HUES6 (cell line): ENCODE results near the gene GATA2.

Experiments used
- H3K27ac ChIP-seq: 2 replicates; pipeline ENCODE4 v1.7.0; 2013; ENCODE audit warnings: low read depth, mild to moderate bottlenecking, low read length, inconsistent platforms
- H3K27me3 ChIP-seq: 2 replicates; pipeline ENCODE4 v1.6.1; 2013; ENCODE audit warnings: low read length; ENCODE audit not compliant: control insufficient read depth, insufficient read depth
- H3K36me3 ChIP-seq: 2 replicates; pipeline ENCODE4 v1.6.1; 2013; ENCODE audit warnings: low read length; ENCODE audit not compliant: control insufficient read depth, insufficient read depth
- H3K4me1 ChIP-seq: 2 replicates; pipeline ENCODE4 v1.6.1; 2013; ENCODE audit warnings: low read length; ENCODE audit not compliant: control insufficient read depth, insufficient read depth
- H3K4me3 ChIP-seq: 2 replicates; pipeline ENCODE4 v1.5.1; 2013; ENCODE audit warnings: low read depth, low read length
- H3K9ac ChIP-seq: one replicate; pipeline ENCODE4 v1.6.1; 2013; ENCODE audit warnings: mild to moderate bottlenecking, low read length
- H3K9me3 ChIP-seq: 2 replicates; pipeline ENCODE4 v1.6.1; 2013; ENCODE audit warnings: low read depth, low read length; ENCODE audit not compliant: control insufficient read depth, insufficient read depth

Gene GATA2

GRCh38 chr3:128462931-128463330, 30.1 kb downstream of the GATA2 start:
- no peaks in the 10 kb centered on the region; the same call in 1 of the 2 replicates for H3K4me1 ChIP-seq
- H3K36me3 ChIP-seq: no peaks in the 10 kb centered on the region
- no peak overlapping the region for H3K9ac ChIP-seq
- H3K27me3 ChIP-seq: peaks cover 68% of the 10 kb centered on the region
- H3K4me3 ChIP-seq: no peak overlapping the region
- H3K9me3 ChIP-seq: no peaks in the 10 kb centered on the region
- no peak overlapping the region for H3K27ac ChIP-seq

DNA sequence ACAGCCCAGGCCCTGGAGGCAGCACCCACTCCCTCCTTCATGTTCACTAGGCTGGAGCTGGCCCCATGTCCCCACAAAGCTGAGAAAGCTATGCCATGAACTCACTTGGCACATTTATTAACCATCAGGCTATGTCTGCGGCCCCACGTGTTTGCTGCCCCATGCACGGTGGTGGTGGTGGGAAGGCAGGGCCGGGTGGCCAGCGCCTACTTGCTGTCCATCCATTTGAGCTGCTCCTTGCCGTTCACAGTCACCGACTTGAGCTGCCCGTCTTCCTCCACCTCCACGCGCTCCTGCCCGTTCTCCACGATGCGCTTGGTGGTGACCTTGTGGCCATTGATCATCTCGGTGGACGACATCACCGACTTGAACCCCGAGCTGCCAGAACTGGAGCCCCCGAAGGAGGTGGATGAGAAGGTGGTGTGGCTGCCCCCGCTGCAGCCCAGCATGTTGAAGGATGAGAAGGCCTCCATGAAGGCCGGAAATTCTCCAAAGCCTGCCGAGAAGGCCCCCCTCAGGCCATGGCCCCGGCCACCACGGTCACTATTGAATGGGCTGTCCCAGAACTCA, 30.6 kb downstream of the GATA2 start:
- H3K9me3 ChIP-seq: no peaks in the 10 kb centered on the region
- H3K4me3 ChIP-seq: no peak overlapping the region
- H3K27me3 ChIP-seq: peaks cover 67% of the 10 kb centered on the region
- no peaks in the 10 kb centered on the region; the same call in 1 of the 2 replicates for H3K4me1 ChIP-seq
- H3K36me3 ChIP-seq: no peaks in the 10 kb centered on the region
- H3K9ac ChIP-seq: no peak overlapping the region
- H3K27ac ChIP-seq: no peak overlapping the region

GRCh38 chr3:128461731-128462130, 31.3 kb downstream of the GATA2 start:
- Histone ChIP-seq H3K4me1 (no peaks in the 10 kb centered on the region; the same call in 1 of the 2 replicates), H3K27ac (no peak overlapping the region), H3K27me3 (peaks cover 63% of the 10 kb centered on the region), H3K9me3 (no peaks in the 10 kb centered on the region), H3K36me3 (no peaks in the 10 kb centered on the region), H3K4me3 (no peak overlapping the region), H3K9ac (no peak overlapping the region)

- Histone ChIP-seq H3K9ac (no peak overlapping the region), H3K27me3 (peaks cover 63% of the 10 kb centered on the region), H3K36me3 (no peaks in the 10 kb centered on the region), H3K9me3 (no peaks in the 10 kb centered on the region), H3K4me1 (no peaks in the 10 kb centered on the region; the same call in 1 of the 2 replicates), H3K4me3 (no peak overlapping the region), H3K27ac (no peak overlapping the region)
Observed at GRCh38 chr3:128459461-128459820, 33.6 kb downstream of the GATA2 start.

DNA sequence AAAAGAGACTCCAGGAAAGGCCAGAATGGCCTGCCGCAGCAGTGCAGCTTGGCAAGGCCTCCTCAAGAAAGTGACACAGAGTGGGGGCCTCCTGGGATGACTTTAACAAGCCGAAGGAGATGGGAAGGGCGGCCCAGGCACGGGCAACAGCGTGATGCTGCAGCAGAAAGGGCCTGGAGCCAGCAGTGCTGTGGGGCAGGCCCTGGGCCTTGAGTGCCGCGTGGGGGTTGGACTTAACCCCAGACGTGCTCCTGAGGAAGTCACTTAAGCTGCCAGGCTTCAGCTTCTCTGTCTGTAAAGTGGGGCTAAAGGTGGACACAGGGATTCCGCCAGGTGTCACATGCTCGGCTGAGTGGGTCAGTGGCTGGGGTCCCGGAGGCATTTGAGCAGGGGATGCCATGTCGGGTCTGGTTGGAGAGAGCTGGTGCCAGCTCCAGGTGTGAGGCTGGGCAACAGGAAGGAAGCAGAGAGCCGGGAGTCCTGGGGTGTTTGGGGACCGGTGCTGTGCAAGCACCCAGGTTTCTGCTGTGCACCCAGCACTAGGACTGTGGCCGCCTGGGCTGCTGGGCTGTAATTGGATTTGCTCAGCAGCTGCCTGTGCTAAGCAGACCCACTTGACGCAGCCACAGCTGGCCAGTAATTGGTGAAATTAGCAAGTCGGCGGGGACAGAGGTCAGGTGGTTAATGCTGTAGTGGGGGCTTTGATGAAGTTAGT, 34.1 kb downstream of the GATA2 start:
- no peaks in the 10 kb centered on the region for H3K9me3 ChIP-seq
- no peak overlapping the region for H3K4me3 ChIP-seq
- H3K9ac ChIP-seq: no peak overlapping the region
- peaks cover 59% of the 10 kb centered on the region for H3K27me3 ChIP-seq
- H3K36me3 ChIP-seq: no peaks in the 10 kb centered on the region
- H3K4me1 ChIP-seq: no peaks in the 10 kb centered on the region; the same call in 1 of the 2 replicates
- no peak overlapping the region for H3K27ac ChIP-seq

DNA sequence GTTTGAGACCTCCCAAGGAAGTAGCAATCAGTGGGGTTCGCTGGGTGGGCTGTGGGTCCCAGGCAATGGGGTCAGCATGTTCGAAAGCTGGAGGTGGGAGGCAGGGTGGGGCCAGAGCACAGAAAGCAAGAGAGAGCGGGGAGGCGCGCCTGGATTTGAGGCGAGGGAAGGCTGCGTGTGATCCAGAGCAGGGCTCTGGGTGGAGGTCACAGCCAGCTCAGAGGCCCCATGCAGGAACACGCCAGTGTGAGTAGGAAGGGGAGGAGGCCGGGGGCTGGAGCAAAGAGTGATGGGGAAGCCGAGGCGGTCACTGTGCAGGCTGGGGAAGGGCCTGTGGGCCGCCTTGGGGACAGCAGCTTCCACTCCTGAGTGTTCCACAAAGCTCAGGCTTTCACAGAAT, 35.1 kb downstream of the GATA2 start:
- Histone ChIP-seq H3K9ac (no peak overlapping the region), H3K4me1 (no peaks in the 10 kb centered on the region; the same call in 1 of the 2 replicates), H3K4me3 (no peak overlapping the region), H3K27me3 (peaks cover 53% of the 10 kb centered on the region), H3K36me3 (no peaks in the 10 kb centered on the region), H3K9me3 (no peaks in the 10 kb centered on the region), H3K27ac (no peak overlapping the region)

DNA sequence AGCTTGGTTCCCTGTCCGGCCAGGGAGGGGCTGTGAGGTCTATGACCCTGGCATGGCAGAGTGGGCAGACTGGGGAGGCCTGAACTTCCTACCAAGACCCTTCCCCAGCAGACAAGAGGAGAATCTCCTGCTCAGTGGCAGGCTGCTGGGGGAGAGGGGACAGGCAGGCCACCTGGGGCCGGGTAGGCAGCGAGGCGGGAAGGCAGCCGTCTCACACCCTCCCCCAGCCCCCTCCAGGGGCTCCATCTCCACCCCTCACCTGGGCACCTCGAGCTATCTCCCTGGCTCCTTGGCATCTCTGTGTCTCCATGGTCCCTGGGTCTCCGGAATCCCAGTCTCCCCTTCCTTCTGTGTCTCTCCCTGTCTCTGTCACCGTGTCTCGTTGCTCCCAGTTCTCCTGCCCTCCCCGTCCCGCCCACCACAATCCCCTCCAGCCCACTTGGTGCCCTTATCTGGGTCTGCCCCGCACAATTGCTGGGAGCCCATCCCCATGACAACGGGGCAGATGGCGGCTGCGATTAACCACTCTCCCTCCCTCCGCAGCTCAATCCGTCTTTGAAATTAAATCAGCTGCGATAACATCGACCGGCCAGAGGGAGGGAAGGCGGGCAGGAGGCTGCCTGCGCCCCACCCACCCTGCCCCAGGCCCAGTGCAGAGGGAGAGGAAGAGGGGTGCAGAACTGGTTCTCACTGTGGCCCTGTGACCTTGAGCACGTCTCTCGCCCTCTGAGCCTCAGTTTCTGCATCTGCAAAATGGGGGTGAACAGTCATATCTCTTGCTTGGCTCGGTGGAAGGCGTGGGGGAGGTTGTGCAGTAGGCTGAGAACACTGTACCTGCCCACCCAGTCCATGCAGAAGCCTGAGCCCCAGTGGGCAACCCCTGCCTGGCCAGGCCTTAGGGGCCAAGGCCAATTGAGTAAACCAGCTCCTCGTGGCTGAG, 36.0 kb downstream of the GATA2 start:
- Histone ChIP-seq H3K9me3 (no peaks in the 10 kb centered on the region), H3K27ac (no peak overlapping the region), H3K4me1 (no peaks in the 10 kb centered on the region), H3K27me3 (peaks cover 57% of the 10 kb centered on the region), H3K4me3 (no peak overlapping the region), H3K9ac (no peak overlapping the region), H3K36me3 (no peaks in the 10 kb centered on the region)

GRCh38 chr3:128455786-128456748, 36.9 kb downstream of the GATA2 start:
- Histone ChIP-seq H3K4me3 (no peak overlapping the region), H3K27me3 (peaks cover 66% of the 10 kb centered on the region), H3K27ac (no peak overlapping the region), H3K9ac (no peak overlapping the region), H3K36me3 (no peaks in the 10 kb centered on the region), H3K4me1 (no peaks in the 10 kb centered on the region), H3K9me3 (no peaks in the 10 kb centered on the region)

- Histone ChIP-seq H3K4me3 (no peak overlapping the region), H3K4me1 (no peaks in the 10 kb centered on the region), H3K9me3 (no peaks in the 10 kb centered on the region), H3K27me3 (peaks cover 72% of the 10 kb centered on the region), H3K27ac (no peak overlapping the region), H3K36me3 (no peaks in the 10 kb centered on the region), H3K9ac (no peak overlapping the region)
Observed at GRCh38 chr3:128455116-128455515, 37.9 kb downstream of the GATA2 start.

- H3K4me3 ChIP-seq: no peak overlapping the region
- no peaks in the 10 kb centered on the region for H3K36me3 ChIP-seq
- H3K27me3 ChIP-seq: peaks cover 72% of the 10 kb centered on the region
- no peak overlapping the region for H3K9ac ChIP-seq
- H3K9me3 ChIP-seq: no peaks in the 10 kb centered on the region
- no peaks in the 10 kb centered on the region for H3K4me1 ChIP-seq
- H3K27ac ChIP-seq: no peak overlapping the region
Observed at GRCh38 chr3:128454310-128454618, 38.7 kb downstream of the GATA2 start.
